Keratinocyte (primary cell): ENCODE results near the gene SMIM35.

ENCODE experiments used
- EZH2 ChIP-seq: IDR thresholded peaks from one replicate; pipeline ENCODE4 v1.6.1; 2012; ENCODE audit warnings: inconsistent platforms, mild to moderate bottlenecking, low read length, moderate library complexity
- TF ChIP-seq, protein P1 (sequence below), 3 experiments: IDR thresholded peaks in 1 of 3; conservative IDR thresholded peaks in 1 of 3; optimal IDR thresholded peaks in 1 of 3; 2 replicates in 2 of 3; 3 replicates in 1 of 3; pipeline versions ENCODE3 to v1.5.1; 2011; ENCODE audit warnings: low read length in 3 of 3, mild to moderate bottlenecking in 3 of 3, moderate library complexity in 2 of 3, control low read depth in 1 of 3, inconsistent platforms in 1 of 3; ENCODE audit not compliant: insufficient read depth in 2 of 3; ENCODE audit errors: extremely low read depth in 1 of 3

DNA sequence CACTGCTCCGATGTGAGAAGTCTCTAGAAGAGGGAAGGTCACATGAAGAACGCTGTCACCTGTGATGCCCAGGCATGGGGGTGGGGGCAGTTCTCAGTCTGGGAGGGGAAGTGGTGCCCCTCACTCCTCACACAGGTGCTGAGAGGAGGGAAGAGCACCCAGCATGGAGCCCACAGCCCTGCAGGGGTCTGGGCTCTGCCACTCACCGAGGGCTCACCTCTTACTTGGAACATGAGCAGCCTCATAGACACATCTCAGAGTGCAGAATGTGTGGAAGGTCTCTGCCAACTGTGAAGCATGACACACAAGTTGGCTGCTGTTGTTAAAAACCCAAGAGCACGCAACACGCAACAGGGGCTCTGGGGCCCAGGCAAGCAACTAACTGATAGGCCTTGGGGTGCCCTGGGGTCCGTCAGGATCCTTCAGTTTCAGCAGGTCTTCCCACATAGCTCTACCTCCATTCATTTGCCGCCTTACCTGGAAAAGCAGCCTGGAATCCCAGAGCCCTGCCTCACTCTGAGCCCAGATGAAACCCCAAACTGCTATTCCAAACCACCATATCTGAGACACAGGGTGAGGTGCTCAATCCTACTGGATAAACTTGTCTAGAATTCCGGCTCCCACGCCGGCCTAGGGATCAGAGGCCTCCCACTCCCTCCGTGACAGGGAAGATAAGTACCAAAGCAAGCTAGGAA is 27.4 kb downstream of the SMIM35 start:
- TF ChIP-seq, protein P1, sequence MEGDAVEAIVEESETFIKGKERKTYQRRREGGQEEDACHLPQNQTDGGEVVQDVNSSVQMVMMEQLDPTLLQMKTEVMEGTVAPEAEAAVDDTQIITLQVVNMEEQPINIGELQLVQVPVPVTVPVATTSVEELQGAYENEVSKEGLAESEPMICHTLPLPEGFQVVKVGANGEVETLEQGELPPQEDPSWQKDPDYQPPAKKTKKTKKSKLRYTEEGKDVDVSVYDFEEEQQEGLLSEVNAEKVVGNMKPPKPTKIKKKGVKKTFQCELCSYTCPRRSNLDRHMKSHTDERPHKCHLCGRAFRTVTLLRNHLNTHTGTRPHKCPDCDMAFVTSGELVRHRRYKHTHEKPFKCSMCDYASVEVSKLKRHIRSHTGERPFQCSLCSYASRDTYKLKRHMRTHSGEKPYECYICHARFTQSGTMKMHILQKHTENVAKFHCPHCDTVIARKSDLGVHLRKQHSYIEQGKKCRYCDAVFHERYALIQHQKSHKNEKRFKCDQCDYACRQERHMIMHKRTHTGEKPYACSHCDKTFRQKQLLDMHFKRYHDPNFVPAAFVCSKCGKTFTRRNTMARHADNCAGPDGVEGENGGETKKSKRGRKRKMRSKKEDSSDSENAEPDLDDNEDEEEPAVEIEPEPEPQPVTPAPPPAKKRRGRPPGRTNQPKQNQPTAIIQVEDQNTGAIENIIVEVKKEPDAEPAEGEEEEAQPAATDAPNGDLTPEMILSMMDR (optimal IDR thresholded peaks at IDR 0.05 in 1 of 3, IDR thresholded peaks at IDR 0.05 in 1 of 3, conservative IDR thresholded peaks at IDR 0.05 in 1 of 3; ENCODE audit: extremely low read depth in 1 of 3, insufficient read depth in 2 of 3, low read length in 3 of 3): no peak
- TF ChIP-seq EZH2: no peak
